ENCODE measurements around the gene HSPB6.
"Not testable (repeated sequence)": the region's sequence is repeated elsewhere in the genome, so short reads cannot be mapped to it uniquely, and the experiment has no call there.

HSPB6 gene

DNA sequence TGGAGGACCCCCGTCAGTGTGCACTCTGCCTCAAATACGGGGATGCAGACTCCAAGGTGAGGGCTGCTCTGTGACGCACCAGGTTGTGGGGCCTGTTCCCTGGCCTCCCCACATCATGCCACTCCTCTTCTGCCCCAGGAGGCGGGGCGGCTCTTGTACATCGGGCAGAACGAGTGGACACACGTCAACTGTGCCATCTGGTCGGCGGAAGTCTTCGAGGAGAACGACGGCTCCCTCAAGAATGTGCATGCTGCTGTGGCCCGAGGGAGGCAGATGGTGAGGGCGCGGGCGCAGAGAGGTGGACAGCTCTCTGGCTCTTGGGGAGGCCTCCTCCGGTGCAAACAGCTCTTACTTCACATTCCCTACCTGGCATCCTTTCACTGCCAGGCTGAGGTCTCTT lies 27.8 kb downstream of the HSPB6 start:
- no peak for DNase-seq (ENCODE audit: extremely low read depth, low read depth)
- TF ChIP-seq, protein P1, sequence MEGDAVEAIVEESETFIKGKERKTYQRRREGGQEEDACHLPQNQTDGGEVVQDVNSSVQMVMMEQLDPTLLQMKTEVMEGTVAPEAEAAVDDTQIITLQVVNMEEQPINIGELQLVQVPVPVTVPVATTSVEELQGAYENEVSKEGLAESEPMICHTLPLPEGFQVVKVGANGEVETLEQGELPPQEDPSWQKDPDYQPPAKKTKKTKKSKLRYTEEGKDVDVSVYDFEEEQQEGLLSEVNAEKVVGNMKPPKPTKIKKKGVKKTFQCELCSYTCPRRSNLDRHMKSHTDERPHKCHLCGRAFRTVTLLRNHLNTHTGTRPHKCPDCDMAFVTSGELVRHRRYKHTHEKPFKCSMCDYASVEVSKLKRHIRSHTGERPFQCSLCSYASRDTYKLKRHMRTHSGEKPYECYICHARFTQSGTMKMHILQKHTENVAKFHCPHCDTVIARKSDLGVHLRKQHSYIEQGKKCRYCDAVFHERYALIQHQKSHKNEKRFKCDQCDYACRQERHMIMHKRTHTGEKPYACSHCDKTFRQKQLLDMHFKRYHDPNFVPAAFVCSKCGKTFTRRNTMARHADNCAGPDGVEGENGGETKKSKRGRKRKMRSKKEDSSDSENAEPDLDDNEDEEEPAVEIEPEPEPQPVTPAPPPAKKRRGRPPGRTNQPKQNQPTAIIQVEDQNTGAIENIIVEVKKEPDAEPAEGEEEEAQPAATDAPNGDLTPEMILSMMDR (IDR thresholded peaks at IDR 0.05; ENCODE audit: low read depth, low read length), result no peak

- TF ChIP-seq, protein P1 (IDR thresholded peaks at IDR 0.05; ENCODE audit: low read depth, low read length), result no peak
- DNase-seq (ENCODE audit: extremely low read depth, low read depth), result no peak
These were observed 28.7 kb downstream of the HSPB6 start for GRCh38 chr19:35727956-35728706.

GRCh38 chr19:35727053-35727955 lies 29.5 kb downstream of the HSPB6 start:
- TF ChIP-seq, protein P1 (IDR thresholded peaks at IDR 0.05; ENCODE audit: low read depth, low read length), result no peak
- no peak for DNase-seq (ENCODE audit: extremely low read depth, low read depth)

- TF ChIP-seq, protein P1 (IDR thresholded peaks at IDR 0.05; ENCODE audit: low read depth, low read length), result no peak
- DNase-seq (ENCODE audit: extremely low read depth, low read depth), result no peak
These were observed 31.5 kb downstream of the HSPB6 start for GRCh38 chr19:35725216-35725861.

DNA sequence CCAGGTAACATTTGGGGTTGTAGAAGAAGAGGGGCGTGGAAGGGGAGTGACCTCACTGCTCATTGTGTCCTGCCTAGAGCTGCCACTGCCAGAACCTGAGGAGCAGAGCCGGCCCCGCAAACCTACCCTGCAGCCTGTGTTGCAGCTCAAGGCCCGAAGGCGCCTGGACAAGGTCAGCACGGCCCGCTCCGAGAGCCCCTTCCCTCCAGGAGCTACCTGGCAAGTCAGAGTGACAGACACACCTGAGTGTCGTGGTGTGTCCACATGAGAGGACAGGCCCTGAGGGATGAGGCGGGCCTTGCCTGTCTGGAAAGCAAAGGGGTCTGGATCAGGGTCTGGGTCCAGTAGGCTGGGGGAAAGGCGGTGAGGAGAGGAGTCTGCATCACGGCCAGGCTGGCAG lies 32.3 kb downstream of the HSPB6 start:
- TF ChIP-seq, protein P1 (IDR thresholded peaks at IDR 0.05; ENCODE audit: low read depth, low read length), result no peak
- DNase-seq (ENCODE audit: extremely low read depth, low read depth), result no peak

- DNase-seq (ENCODE audit: extremely low read depth, low read depth), result not testable (repeated sequence)
These were observed 32.7 kb downstream of the HSPB6 start for GRCh38 chr19:35724132-35724531.

DNA sequence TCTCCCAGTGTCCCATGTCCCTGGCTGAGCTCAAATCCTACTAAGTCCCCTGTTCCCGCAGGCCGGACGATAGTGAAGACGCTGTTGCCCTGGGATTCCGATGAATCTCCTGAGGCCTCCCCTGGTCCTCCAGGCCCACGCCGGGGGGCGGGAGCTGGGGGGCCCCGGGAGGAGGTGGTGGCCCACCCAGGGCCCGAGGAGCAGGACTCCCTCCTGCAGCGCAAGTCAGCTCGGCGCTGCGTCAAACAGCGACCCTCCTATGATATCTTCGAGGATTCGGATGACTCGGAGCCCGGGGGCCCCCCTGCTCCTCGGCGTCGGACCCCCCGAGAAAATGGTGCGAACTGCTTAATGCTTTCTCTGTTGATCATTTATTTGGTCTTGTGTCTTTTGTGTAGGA lies 33.2 kb downstream of the HSPB6 start:
- no peak for DNase-seq (ENCODE audit: extremely low read depth, low read depth)
- TF ChIP-seq, protein P1 (IDR thresholded peaks at IDR 0.05; ENCODE audit: low read depth, low read length), result no peak

Data from AG09319 (cell line).